ENCODE results near the gene ZNF646.

DNA sequence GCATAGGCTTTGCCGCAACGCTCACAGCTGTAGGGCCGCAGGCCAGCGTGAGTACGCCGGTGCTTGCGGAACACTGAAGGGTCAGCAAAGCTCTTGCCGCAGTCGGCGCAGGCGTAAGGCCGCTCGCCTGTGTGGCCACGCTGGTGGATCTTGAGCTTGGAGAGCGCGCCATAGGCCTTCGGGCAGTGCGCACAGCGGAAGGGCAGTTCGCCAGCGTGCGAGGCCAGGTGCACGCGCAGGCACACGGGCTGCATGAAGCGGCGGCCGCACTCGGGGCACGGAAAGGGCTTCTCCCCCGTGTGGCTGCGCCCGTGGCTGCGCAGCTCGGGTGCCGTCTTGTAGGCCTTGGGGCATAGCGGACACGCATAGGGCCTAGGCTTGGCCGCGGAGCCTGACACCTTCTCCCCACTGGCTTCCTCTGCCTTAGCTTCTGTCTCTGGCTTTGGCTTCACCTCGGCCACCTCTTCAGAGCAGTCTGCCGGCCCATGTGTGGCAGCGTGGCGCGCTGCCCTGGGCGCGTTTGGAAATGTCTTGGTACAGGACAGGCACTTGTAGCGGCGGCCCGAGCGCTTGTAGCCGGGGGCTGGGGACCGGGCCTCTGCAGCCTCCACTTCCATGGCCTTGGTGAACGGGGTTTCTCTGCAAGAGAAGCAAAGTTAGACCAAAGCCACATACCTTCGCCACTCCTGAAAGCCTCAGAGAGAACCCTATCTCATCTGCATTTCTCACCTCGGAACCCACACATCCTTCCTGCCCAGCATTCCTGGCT is 10.2 kb upstream of the ZNF646 start:
- TF ChIP-seq, protein P1, sequence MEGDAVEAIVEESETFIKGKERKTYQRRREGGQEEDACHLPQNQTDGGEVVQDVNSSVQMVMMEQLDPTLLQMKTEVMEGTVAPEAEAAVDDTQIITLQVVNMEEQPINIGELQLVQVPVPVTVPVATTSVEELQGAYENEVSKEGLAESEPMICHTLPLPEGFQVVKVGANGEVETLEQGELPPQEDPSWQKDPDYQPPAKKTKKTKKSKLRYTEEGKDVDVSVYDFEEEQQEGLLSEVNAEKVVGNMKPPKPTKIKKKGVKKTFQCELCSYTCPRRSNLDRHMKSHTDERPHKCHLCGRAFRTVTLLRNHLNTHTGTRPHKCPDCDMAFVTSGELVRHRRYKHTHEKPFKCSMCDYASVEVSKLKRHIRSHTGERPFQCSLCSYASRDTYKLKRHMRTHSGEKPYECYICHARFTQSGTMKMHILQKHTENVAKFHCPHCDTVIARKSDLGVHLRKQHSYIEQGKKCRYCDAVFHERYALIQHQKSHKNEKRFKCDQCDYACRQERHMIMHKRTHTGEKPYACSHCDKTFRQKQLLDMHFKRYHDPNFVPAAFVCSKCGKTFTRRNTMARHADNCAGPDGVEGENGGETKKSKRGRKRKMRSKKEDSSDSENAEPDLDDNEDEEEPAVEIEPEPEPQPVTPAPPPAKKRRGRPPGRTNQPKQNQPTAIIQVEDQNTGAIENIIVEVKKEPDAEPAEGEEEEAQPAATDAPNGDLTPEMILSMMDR (IDR thresholded peaks at IDR 0.05; ENCODE audit: insufficient read depth, low read length, poor library complexity, severe bottlenecking) = no peak
- TF ChIP-seq EZH2phosphoT487 (conservative IDR thresholded peaks at IDR 0.05; ENCODE audit: low read length) = no peak

Data from SU-DHL-6 (cell line).